ENCODE measurements around the gene CSGALNACT2. TPM values are rescaled to one million over a fixed set of nuclear protein-coding genes. Genes with fewer than 3 reads are reported as not detected.

The CSGALNACT2 gene
- total and polyA plus RNA-seq, 2 of the 13 experiments (the other 11 are each of a cell fraction or from before 2014, with no cell fraction given): 3.3 to 7.1 TPM

DNA sequence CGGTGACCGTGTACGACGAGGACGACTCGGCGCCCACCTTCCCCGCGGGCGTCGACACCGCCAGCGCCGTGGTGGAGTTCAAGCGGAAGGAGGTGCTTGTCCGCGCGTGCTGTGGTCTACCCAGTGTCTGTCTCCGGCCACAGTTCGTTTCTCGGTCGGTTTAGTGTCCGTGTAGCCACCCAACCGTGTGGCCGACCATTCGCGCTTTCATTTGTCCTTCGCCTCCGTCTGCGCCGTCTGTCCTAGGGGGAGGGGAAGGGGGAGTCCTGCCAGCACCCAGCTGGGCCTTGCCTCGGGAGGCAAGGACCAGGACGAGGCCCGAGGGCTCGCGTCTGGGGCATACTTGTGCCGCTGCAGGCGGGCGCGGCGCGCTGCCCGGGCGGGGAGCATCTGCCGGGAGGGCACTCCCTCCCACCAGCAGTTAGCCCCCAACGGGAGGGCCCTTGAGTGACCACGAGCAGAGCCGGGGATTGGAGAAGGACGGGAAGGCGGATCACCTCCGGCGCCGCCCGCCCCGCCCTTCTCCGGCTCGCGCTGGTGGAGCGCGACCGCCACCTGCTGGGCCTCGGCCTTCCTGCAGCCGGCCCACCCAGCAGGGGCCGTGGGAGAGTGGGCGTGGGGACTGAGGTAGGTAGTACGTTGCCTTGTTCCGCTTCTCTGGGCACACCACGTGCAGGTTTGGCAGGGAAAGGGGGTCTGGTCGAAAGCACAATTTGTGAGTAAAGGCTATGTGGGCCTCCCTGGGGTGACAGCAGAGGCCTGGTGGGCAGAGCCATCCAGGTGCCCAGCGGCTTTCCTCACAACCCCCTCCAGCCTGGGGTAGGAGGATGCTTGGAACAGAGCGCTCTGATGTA, 32.9 kb upstream of the CSGALNACT2 start (continued):
- TF ChIP-seq, protein P1, sequence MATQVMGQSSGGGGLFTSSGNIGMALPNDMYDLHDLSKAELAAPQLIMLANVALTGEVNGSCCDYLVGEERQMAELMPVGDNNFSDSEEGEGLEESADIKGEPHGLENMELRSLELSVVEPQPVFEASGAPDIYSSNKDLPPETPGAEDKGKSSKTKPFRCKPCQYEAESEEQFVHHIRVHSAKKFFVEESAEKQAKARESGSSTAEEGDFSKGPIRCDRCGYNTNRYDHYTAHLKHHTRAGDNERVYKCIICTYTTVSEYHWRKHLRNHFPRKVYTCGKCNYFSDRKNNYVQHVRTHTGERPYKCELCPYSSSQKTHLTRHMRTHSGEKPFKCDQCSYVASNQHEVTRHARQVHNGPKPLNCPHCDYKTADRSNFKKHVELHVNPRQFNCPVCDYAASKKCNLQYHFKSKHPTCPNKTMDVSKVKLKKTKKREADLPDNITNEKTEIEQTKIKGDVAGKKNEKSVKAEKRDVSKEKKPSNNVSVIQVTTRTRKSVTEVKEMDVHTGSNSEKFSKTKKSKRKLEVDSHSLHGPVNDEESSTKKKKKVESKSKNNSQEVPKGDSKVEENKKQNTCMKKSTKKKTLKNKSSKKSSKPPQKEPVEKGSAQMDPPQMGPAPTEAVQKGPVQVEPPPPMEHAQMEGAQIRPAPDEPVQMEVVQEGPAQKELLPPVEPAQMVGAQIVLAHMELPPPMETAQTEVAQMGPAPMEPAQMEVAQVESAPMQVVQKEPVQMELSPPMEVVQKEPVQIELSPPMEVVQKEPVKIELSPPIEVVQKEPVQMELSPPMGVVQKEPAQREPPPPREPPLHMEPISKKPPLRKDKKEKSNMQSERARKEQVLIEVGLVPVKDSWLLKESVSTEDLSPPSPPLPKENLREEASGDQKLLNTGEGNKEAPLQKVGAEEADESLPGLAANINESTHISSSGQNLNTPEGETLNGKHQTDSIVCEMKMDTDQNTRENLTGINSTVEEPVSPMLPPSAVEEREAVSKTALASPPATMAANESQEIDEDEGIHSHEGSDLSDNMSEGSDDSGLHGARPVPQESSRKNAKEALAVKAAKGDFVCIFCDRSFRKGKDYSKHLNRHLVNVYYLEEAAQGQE (IDR thresholded peaks at IDR 0.05; ENCODE audit: borderline replicate concordance in 1 of 2, low read depth in 1 of 2, low read length in 2 of 2): no peak
- TF ChIP-seq DNMT3B (CRISPR knock-in tag; conservative IDR thresholded peaks at IDR 0.05) (no peak), REXO4 (CRISPR knock-in tag; IDR thresholded peaks at IDR 0.05; ENCODE audit: borderline replicate concordance) (no peak), MAFG (CRISPR knock-in tag; IDR thresholded peaks at IDR 0.05) (0 out of 2 replicates have a peak, but pooled peaks have one; percentile 13), SP2 (CRISPR knock-in tag; IDR thresholded peaks at IDR 0.05) (0 out of 2 replicates have a peak, but pooled peaks have one; percentile 45), ZNF292 (CRISPR knock-in tag; IDR thresholded peaks at IDR 0.05; ENCODE audit: borderline replicate concordance, low read depth) (no peak), ARNT (IDR thresholded peaks at IDR 0.05) (no peak), ERF (CRISPR knock-in tag; IDR thresholded peaks at IDR 0.05) (peak; percentile 32; the same call in 1 of the 2 replicates), HDAC2 (CRISPR knock-in tag; IDR thresholded peaks at IDR 0.05) (no peak), U2AF2 (IDR thresholded peaks at IDR 0.05; ENCODE audit: low read depth, low read length) (no peak), SAP130 (CRISPR knock-in tag; IDR thresholded peaks at IDR 0.05; ENCODE audit: low read depth) (peak; percentile 24; the same call in 1 of the 2 replicates), SIX4 (CRISPR knock-in tag; IDR thresholded peaks at IDR 0.05) (no peak), RXRA (CRISPR knock-in tag; IDR thresholded peaks at IDR 0.05) (0 out of 2 replicates have a peak, but pooled peaks have one; percentile 12), RAD21 (CRISPR knock-in tag; IDR thresholded peaks at IDR 0.05) (peak; percentile 97), KDM2A (CRISPR knock-in tag; IDR thresholded peaks at IDR 0.05; ENCODE audit: borderline replicate concordance, low read depth) (peak; percentile 85; the same call in 1 of the 2 replicates), PITX1 (CRISPR knock-in tag; IDR thresholded peaks at IDR 0.05) (no peak)
- TF ChIP-seq, protein P2, sequence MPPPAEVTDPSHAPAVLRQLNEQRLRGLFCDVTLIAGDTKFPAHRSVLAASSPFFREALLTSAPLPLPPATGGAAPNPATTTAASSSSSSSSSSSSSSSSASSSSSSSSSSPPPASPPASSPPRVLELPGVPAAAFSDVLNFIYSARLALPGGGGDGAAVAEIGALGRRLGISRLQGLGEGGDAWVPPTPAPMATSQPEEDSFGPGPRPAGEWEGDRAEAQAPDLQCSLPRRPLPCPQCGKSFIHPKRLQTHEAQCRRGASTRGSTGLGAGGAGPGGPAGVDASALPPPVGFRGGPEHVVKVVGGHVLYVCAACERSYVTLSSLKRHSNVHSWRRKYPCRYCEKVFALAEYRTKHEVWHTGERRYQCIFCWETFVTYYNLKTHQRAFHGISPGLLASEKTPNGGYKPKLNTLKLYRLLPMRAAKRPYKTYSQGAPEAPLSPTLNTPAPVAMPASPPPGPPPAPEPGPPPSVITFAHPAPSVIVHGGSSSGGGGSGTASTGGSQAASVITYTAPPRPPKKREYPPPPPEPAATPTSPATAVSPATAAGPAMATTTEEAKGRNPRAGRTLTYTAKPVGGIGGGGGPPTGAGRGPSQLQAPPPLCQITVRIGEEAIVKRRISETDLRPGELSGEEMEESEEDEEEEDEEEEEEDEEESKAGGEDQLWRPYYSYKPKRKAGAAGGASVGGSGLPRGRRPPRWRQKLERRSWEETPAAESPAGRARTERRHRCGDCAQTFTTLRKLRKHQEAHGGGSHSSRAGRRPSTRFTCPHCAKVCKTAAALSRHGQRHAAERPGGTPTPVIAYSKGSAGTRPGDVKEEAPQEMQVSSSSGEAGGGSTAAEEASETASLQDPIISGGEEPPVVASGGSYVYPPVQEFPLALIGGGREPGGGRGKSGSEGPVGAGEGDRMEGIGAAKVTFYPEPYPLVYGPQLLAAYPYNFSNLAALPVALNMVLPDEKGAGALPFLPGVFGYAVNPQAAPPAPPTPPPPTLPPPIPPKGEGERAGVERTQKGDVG (CRISPR knock-in tag; IDR thresholded peaks at IDR 0.05; ENCODE audit: borderline replicate concordance): 0 out of 2 replicates have a peak, but pooled peaks have one; percentile 48
- TF ChIP-seq, protein P3, sequence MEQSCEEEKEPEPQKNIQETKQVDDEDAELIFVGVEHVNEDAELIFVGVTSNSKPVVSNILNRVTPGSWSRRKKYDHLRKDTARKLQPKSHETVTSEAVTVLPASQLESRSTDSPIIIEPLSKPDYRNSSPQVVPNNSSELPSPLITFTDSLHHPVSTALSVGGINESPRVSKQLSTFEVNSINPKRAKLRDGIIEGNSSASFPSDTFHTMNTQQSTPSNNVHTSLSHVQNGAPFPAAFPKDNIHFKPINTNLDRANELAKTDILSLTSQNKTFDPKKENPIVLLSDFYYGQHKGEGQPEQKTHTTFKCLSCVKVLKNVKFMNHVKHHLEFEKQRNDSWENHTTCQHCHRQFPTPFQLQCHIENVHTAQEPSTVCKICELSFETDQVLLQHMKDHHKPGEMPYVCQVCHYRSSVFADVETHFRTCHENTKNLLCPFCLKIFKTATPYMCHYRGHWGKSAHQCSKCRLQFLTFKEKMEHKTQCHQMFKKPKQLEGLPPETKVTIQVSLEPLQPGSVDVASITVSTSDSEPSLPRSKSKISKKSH (CRISPR knock-in tag; IDR thresholded peaks at IDR 0.05; ENCODE audit: borderline replicate concordance): peak; percentile 69; the same call in 1 of the 2 replicates
- TF ChIP-seq, protein P4, sequence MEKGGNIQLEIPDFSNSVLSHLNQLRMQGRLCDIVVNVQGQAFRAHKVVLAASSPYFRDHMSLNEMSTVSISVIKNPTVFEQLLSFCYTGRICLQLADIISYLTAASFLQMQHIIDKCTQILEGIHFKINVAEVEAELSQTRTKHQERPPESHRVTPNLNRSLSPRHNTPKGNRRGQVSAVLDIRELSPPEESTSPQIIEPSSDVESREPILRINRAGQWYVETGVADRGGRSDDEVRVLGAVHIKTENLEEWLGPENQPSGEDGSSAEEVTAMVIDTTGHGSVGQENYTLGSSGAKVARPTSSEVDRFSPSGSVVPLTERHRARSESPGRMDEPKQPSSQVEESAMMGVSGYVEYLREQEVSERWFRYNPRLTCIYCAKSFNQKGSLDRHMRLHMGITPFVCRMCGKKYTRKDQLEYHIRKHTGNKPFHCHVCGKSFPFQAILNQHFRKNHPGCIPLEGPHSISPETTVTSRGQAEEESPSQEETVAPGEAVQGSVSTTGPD (CRISPR knock-in tag; IDR thresholded peaks at IDR 0.05): no peak

Data from HepG2 (cell line).